Fibroblast of the conjunctiva (primary cell): ENCODE results near the gene DCAF11.
"Not testable (repeated sequence)": the region's sequence is repeated elsewhere in the genome, so short reads cannot be mapped to it uniquely, and the experiment has no call there.

Experiments used
- DNase-seq: peaks from one replicate; pipeline ENCODE4 v3.0.0-alpha.2; 2010; ENCODE audit warnings: low read depth

The DCAF11 gene

GRCh38 chr14:24096545-24097181 is 17.9 kb upstream of the DCAF11 start:
- DNase-seq, result no peak

GRCh38 chr14:24098229-24098926 is 16.2 kb upstream of the DCAF11 start:
- DNase-seq, result no peak

- no peak for DNase-seq
Observed at GRCh38 chr14:24098927-24099813, 15.4 kb upstream of the DCAF11 start.

GRCh38 chr14:24100197-24100981 is 14.2 kb upstream of the DCAF11 start:
- DNase-seq, result no peak

- DNase-seq, result no peak
Observed at GRCh38 chr14:24100982-24101494, 13.5 kb upstream of the DCAF11 start.

- no peak for DNase-seq
Observed at GRCh38 chr14:24102357-24103048, 12.1 kb upstream of the DCAF11 start.

GRCh38 chr14:24103451-24103850 is 11.1 kb upstream of the DCAF11 start:
- DNase-seq, result no peak

- not testable (repeated sequence) for DNase-seq
Observed at GRCh38 chr14:24105609-24106239, 8.9 kb upstream of the DCAF11 start.

- DNase-seq, result no peak
Observed at GRCh38 chr14:24106672-24107271, 7.8 kb upstream of the DCAF11 start.

GRCh38 chr14:24108336-24108874 is 6.2 kb upstream of the DCAF11 start:
- no peak for DNase-seq

GRCh38 chr14:24110060-24110459 is 4.5 kb upstream of the DCAF11 start:
- no peak for DNase-seq

- DNase-seq, result no peak
Observed at GRCh38 chr14:24110523-24110922, 4.1 kb upstream of the DCAF11 start.

GRCh38 chr14:24113379-24113800 is 1.2 kb upstream of the DCAF11 start:
- DNase-seq, result no peak

GRCh38 chr14:24113801-24114531 is 611 bp upstream of the DCAF11 start:
- peak; percentile 82 for DNase-seq

- no peak for DNase-seq
Observed at GRCh38 chr14:24115422-24116127, 998 bp downstream of the DCAF11 start.

- DNase-seq, result no peak
Observed at GRCh38 chr14:24116128-24116814, 1.7 kb downstream of the DCAF11 start.

- DNase-seq, result no peak
Observed at GRCh38 chr14:24117179-24117578, 2.6 kb downstream of the DCAF11 start.

GRCh38 chr14:24119691-24120090 is 5.1 kb downstream of the DCAF11 start:
- DNase-seq, result no peak
